GM18508 (cell line): ENCODE measurements around the gene WDHD1.
A peak's percentile ranks its signal among the peaks of the same experiment; 100 is the strongest.
"Not testable (repeated sequence)": the region's sequence is repeated elsewhere in the genome, so short reads cannot be mapped to it uniquely, and the experiment has no call there.

Experiments
- ATAC-seq: cut with Tn5 transposase; IDR thresholded peaks from one replicate; pipeline ENCODE4 v1.9.1; 2021; ENCODE audit warnings: moderate number of reproducible peaks; ENCODE audit not compliant: insufficient read depth, unreplicated experiment

WDHD1 gene

GRCh38 chr14:55026793-55027561, at the start of gene WDHD1, which contains the start of gene SOCS4:
Gene WDHD1, minus strand, starts transcription at chr14:55027099. Its CDS starts 312 bp downstream, at chr14:55026787.
Gene SOCS4, plus strand, starts transcription at chr14:55027236. Its CDS starts 15,806 bp downstream, at chr14:55043042.
- ATAC-seq, result peak; percentile 69

GRCh38 chr14:55075628-55076175, 48.8 kb upstream of the WDHD1 start:
- ATAC-seq, result no peak

- peak; percentile 29 for ATAC-seq
These were observed 47.8 kb upstream of the WDHD1 start for GRCh38 chr14:55074662-55075061.

- ATAC-seq, result no peak
These were observed 47.0 kb upstream of the WDHD1 start for GRCh38 chr14:55073856-55074255.

GRCh38 chr14:55071870-55072640, 45.2 kb upstream of the WDHD1 start:
- peak; percentile 34 for ATAC-seq

- ATAC-seq, result no peak
These were observed 44.1 kb upstream of the WDHD1 start for GRCh38 chr14:55070981-55071411.

GRCh38 chr14:55066223-55066622, 39.3 kb upstream of the WDHD1 start:
- ATAC-seq, result no peak

- no peak for ATAC-seq
These were observed 38.5 kb upstream of the WDHD1 start for GRCh38 chr14:55065411-55065810.

GRCh38 chr14:55064896-55065295, 38.0 kb upstream of the WDHD1 start:
- not testable (repeated sequence) for ATAC-seq

- ATAC-seq, result no peak
These were observed 35.8 kb upstream of the WDHD1 start for GRCh38 chr14:55062517-55063351.

- ATAC-seq, result no peak
These were observed 32.4 kb upstream of the WDHD1 start for GRCh38 chr14:55059333-55059732.

GRCh38 chr14:55057919-55058318, 31.0 kb upstream of the WDHD1 start:
- ATAC-seq, result no peak

- no peak for ATAC-seq
These were observed 27.2 kb upstream of the WDHD1 start for GRCh38 chr14:55054098-55054497.

- ATAC-seq, result no peak
These were observed 26.6 kb upstream of the WDHD1 start for GRCh38 chr14:55053500-55053899.

- ATAC-seq, result no peak
These were observed 26.1 kb upstream of the WDHD1 start for GRCh38 chr14:55053018-55053417.

GRCh38 chr14:55052269-55052930, 25.5 kb upstream of the WDHD1 start:
- ATAC-seq, result peak; percentile 10

- peak; percentile 56 for ATAC-seq
These were observed 24.7 kb upstream of the WDHD1 start, which contains the start of gene MAPK1IP1L for GRCh38 chr14:55051423-55052268. Gene MAPK1IP1L, plus strand, starts transcription at chr14:55051647. Its CDS starts 10,037 bp downstream, at chr14:55061684.

GRCh38 chr14:55051165-55051422, 24.2 kb upstream of the WDHD1 start:
- ATAC-seq, result peak; percentile 26

- ATAC-seq, result no peak
These were observed 22.1 kb upstream of the WDHD1 start for GRCh38 chr14:55048900-55049436.
